ENCODE measurements around the gene CORO2A.

CORO2A gene

DNA sequence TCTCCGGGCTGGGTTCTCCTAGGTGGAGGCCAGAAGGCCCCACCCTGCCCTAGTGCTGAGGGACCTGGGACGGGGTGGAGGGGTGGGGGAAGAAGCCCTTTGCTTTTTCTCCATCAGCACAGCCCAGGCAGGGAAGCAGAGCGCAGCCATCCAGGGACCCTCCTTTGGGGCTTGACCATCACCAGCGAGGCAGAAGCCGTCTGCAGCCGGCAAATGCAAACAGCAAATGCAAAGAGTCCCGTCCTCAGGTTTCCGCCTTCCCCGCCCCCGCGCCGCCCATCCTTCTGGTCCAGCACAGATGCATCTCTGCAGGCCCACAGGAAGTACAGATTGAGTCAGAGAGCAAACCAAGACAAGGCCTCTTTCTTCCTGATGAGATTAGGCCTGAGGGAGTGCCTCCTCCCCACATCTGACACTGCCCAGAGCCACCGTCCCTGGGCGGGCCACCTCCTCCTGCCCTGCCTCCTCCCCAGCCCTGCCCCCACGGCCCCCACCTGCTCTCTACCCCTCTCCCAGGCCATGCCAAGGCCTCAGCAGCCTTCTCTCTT, 23.4 kb downstream of the CORO2A start:
- no peak for DNase-seq (ENCODE audit: low read depth in 2 of 2)

GRCh38 chr9:98168153-98168780, 24.2 kb downstream of the CORO2A start:
- no peak for DNase-seq (ENCODE audit: low read depth in 2 of 2)

GRCh38 chr9:98164912-98165311, 27.5 kb downstream of the CORO2A start:
- no peak for DNase-seq (ENCODE audit: low read depth in 2 of 2)

DNA sequence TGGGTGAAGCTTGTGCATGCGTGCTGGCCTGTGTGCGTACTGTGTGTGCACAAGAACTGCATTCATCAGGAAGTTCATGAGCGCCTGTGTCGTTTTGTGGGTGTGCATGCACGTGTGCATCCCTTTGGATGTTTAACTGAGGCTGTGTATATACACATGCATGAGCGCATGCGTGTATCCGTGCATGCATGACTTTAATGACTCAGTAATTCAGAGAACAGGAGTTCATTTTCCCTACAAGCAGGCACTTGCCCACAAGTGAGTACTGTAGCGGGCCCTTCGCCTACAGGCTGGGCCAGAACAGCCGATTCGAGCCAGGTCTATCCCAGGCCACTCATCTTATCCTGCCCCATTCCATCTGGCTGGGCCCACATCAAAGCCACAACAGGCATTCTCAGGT, 29.8 kb downstream of the CORO2A start:
- DNase-seq (ENCODE audit: low read depth in 2 of 2), result no peak

DNA sequence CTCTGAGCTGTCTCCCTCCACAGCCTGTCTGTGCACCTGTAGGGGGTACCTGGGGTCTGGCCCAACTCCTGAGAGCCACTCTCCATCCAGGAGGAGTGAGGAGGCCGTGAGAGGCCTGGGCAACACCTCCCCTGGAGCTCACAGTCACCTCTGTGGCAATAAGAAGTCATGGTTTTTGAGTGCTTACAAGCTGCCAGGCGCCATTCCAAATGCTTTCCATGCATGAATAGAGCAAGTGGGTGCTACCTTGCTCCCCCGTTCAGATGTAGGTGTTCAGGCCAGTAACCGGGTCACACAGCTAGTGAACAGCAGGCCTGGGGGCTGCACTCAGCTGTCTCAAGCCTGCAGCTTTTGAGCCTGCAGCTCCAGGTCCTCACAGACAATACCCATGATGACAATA, 30.6 kb downstream of the CORO2A start:
- DNase-seq (ENCODE audit: low read depth in 2 of 2), result no peak

DNA sequence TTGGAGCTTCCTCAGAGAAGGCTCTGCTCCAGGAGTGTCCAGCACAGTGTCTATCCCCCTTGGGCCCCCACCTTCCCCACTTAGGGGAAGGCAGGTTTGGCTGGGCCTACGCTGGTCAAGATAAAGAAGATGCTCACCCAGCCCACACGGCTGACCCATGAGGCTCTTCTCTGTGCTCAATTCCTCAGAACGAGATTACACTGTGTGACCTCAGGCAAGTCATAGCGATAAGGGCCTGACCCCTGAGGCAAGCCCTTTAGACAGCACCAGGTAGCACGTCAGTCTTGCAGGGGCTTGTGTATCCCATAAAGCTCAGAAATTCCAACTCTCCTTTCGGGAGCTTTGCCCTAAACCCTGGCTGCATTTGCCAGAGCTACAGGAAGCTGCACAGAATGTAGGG, 32.6 kb downstream of the CORO2A start:
- no peak for DNase-seq (ENCODE audit: low read depth in 2 of 2)

DNA sequence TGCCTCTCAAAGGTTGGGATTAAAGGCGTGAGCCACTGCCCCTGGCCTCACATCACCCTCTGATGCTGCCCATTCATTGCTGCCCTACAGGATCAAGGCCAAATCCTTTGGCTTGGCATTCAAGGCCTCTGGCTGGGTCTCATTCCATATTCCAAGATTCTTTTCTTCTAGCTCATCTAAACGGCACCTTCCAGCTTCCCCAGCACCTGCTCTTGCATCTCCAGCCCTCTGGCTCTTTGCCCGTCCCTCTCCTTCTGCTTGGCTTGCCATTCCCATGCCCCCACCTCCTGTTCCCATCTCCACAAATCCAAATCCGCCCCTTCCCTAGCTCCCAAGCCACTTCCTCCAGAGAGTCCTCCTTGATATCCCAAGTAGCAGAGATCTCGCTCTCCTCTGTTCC, 33.1 kb downstream of the CORO2A start:
- DNase-seq (ENCODE audit: low read depth in 2 of 2), result no peak

DNA sequence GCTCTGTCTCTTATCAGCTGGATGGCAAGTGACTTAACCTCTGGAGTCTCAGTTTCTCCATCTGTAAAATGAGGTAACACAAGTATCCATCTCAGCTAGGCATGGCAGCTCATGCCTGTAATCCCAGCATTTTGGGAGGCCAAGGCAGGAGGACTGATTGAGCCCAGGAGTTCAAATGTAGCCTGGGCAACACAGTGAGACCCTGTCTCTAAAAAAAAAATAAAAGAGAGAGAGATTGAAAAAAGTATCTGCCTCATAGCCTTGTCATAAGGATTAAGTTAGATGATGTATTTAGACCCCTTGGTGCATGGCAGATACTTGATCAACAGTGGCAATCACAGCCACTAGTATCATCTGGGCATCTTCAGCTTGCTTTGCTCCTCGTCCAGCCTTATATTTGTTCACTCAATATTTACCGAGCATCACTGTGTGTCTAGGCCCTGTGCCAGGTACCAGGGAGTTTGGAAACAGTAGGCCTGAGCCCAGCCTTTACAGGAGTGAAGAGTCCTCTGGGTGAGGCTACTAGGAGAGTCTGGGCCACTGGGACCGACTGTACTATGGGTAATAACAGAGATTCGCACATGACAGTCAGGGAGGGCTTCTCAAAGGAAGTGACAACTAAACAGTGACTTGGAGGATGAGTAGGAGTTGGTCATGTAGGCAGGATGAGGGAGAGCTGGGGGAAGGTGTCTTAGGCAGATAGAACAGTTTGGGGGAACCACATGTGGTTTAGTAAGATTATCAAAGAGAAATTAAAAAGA, 34.2 kb downstream of the CORO2A start:
- DNase-seq (ENCODE audit: low read depth in 2 of 2), result no peak

GRCh38 chr9:98157372-98157771, 35.1 kb downstream of the CORO2A start:
- DNase-seq (ENCODE audit: low read depth in 2 of 2), result no peak

- no peak for DNase-seq (ENCODE audit: low read depth in 2 of 2)
Observed at GRCh38 chr9:98154678-98155077, 37.8 kb downstream of the CORO2A start.

- no peak for DNase-seq (ENCODE audit: low read depth in 2 of 2)
Observed at GRCh38 chr9:98152526-98152925, 39.9 kb downstream of the CORO2A start.

DNA sequence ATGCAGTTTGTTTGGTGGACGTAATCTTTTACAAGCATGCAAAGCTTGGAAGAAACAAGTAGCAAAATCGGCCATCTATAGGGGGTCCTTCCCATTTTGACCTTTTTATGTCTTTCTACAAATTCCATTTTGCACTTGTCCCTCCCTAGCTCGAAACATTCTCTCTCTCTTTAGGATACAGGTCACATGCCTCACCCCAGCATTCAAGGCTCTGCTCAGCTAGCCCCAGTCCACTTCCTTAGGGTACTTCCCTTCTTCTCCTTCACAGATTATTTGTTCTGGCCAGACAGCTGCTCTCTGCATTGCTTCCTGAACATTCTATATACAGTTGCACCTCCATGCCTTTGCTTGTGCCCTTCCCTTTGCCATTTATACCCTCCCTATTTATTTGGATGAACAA, 41.7 kb downstream of the CORO2A start:
- no peak for DNase-seq (ENCODE audit: low read depth in 2 of 2)

- no peak for DNase-seq (ENCODE audit: low read depth in 2 of 2)
Observed at GRCh38 chr9:98150164-98150563, 42.3 kb downstream of the CORO2A start.

- DNase-seq (ENCODE audit: low read depth in 2 of 2), result no peak
Observed at GRCh38 chr9:98149422-98149821, 43.0 kb downstream of the CORO2A start.

DNA sequence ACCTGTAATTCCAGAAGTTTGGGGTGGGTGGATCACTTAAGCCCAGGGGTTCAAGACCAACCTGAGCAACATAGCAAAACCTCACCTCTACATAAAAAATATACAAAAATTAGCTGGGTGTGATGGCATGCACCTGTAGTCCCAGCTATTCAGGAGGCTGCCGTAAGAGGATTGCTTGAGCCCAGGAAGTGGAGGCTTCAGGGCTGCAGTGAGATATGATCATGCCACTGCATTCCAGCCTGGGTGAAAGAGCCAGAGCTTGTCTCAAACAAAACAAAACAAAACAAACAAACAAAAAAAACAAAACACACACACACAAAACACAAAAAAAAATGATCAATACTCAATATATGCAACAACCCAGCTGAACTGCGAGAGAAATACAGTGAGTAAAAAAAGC, 44.0 kb downstream of the CORO2A start:
- DNase-seq (ENCODE audit: low read depth in 2 of 2), result no peak

- DNase-seq (ENCODE audit: low read depth in 2 of 2), result no peak
Observed at GRCh38 chr9:98147582-98147981, 44.9 kb downstream of the CORO2A start.

GRCh38 chr9:98146101-98146991, 46.1 kb downstream of the CORO2A start:
- DNase-seq (ENCODE audit: low read depth in 2 of 2), result no peak

- DNase-seq (ENCODE audit: low read depth in 2 of 2), result no peak
Observed at GRCh38 chr9:98144631-98145030, 47.8 kb downstream of the CORO2A start.

DNA sequence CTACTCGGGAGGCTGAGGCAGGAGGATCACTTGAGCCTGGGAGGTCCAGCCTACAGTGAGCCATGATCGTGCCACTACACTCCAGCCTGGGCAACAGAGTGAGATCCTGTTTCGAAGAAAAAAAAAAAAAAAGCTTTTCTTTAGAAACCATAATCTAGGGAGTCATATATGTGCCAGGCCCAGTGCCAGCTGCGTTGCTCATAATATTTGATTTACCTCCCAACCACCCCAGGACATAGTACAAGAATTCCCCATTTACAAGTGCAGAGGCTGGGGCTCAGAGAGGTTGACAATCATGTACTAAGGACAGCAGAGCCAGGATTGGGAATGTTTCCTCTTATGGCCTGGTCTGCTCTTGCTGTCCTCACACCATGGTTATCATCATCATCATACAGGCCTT, 48.4 kb downstream of the CORO2A start:
- no peak for DNase-seq (ENCODE audit: low read depth in 2 of 2)

GRCh38 chr9:98142925-98143481, 49.4 kb downstream of the CORO2A start:
- no peak for DNase-seq (ENCODE audit: low read depth in 2 of 2)

GRCh38 chr9:98142182-98142907, 50.1 kb downstream of the CORO2A start:
- no peak for DNase-seq (ENCODE audit: low read depth in 2 of 2)

All from fibroblast of skin of left quadriceps (primary cell).